GM12878 (cell line): Measurements from ENCODE around the gene CTNNBIP1. TPM values are rescaled to one million over a fixed set of nuclear protein-coding genes. Genes with fewer than 3 reads are reported as not detected.

Experiments used
- ATAC-seq: fragments of 200-7000 bp; cut with Tn5 transposase; 3 replicates; pipeline ENCODE4 v1.9.1; 2020; ENCODE audit warnings: mild to moderate bottlenecking, moderate library complexity
- BruUV-seq: library from RNA; stranded (reverse); fragments of 400-500 nt; replicated peaks from 2 replicates; lab custom pipeline; 2021; lab: Mats Ljungman, UMichigan
- CTCF ChIA-PET: fragments of 300-600 bp; sonication (Branson Sonifier 250); formaldehyde crosslinking; extraction: SDS; loops from one replicate; lab custom pipeline; 2021; ENCODE audit warnings: inconsistent platforms; lab: Yijun Ruan, JAX
- POLR2A ChIA-PET: fragments of 350-600 bp; formaldehyde crosslinking; extraction: SDS; loops from one replicate; lab custom pipeline; 2021; ENCODE audit warnings: inconsistent platforms; lab: Charles Lee
- RAD21 ChIA-PET: fragments of 300-600 bp; sonication (Branson Sonifier 250); formaldehyde crosslinking; loops from one replicate; lab custom pipeline; 2023; ENCODE audit warnings: antibody characterized with exemption; ENCODE audit not compliant: unreplicated experiment; lab: Charles Lee
- SMC1A ChIA-PET: fragments of 300-600 bp; sonication (Branson Sonifier 250); formaldehyde crosslinking; loops from one replicate; lab custom pipeline; 2023; ENCODE audit not compliant: unreplicated experiment, uncharacterized antibody; lab: Charles Lee
- DNase-seq: peaks from one replicate; pipeline ENCODE4 v3.0.0-alpha.2; 2011; ENCODE audit warnings: low read depth, low spot score
- FAIRE-seq: peaks from 3 replicates; lab custom pipeline; 2011; peaks lifted over from hg19 to GRCh38; lab: Jason Lieb, UNC
- H2AFZ ChIP-seq: 2 replicates; pipeline ENCODE4 v1.6.0; 2011; ENCODE audit warnings: low read depth, low read length, control low read depth; ENCODE audit not compliant: control insufficient read depth
- H3K27ac ChIP-seq: 2 replicates; pipeline ENCODE4 v1.5.1; 2011; ENCODE audit warnings: control low read depth; ENCODE audit not compliant: control insufficient read depth, insufficient read depth
- H3K27me3 ChIP-seq, 2 experiments: replicated peaks in 1 of 2; 2 replicates each; pipeline versions ENCODE4 v1.6.0 to v1.6.1; 2011; ENCODE audit warnings: low read length in 1 of 2; ENCODE audit not compliant: control insufficient read depth in 2 of 2, insufficient read depth in 2 of 2
- H3K36me3 ChIP-seq, 2 experiments: 2 replicates each; pipeline ENCODE4 v1.5.1; 2011; ENCODE audit warnings: low read length in 1 of 2; ENCODE audit not compliant: control insufficient read depth in 2 of 2, insufficient read depth in 2 of 2
- H3K4me1 ChIP-seq: 2 replicates; pipeline ENCODE4 v1.6.1; 2011; ENCODE audit warnings: mild to moderate bottlenecking, low read length, moderate library complexity, mixed read lengths; ENCODE audit not compliant: control insufficient read depth, insufficient read depth
- H3K4me2 ChIP-seq: 2 replicates; pipeline ENCODE4 v1.6.0; 2011; ENCODE audit warnings: control low read depth; ENCODE audit not compliant: control insufficient read depth, insufficient read depth
- H3K4me3 ChIP-seq: fragments of 200-600 bp; sonication (generic); 2 replicates; pipeline ENCODE4 v1.5.1; 2016
- H3K79me2 ChIP-seq: 2 replicates; pipeline ENCODE4 v1.6.0; 2011; ENCODE audit warnings: low read length; ENCODE audit not compliant: control insufficient read depth, insufficient read depth
- H3K9ac ChIP-seq: 2 replicates; pipeline ENCODE4 v1.8.0; 2011; ENCODE audit warnings: low read length, control low read depth, mixed read lengths; ENCODE audit not compliant: control insufficient read depth, insufficient read depth
- H3K9me3 ChIP-seq: replicated peaks from 3 replicates; pipeline ENCODE4 v1.5.1; 2011; ENCODE audit warnings: mild to moderate bottlenecking, low read length; ENCODE audit not compliant: control insufficient read depth, insufficient read depth
- H4K20me1 ChIP-seq: 2 replicates; pipeline ENCODE4 v1.6.0; 2011; ENCODE audit not compliant: control insufficient read depth, insufficient read depth
- CHD4 ChIP-seq: fragments of 200-600 bp; sonication (generic); IDR thresholded peaks from 2 replicates; pipeline ENCODE4 v1.6.1; 2016; ENCODE audit warnings: mild to moderate bottlenecking
- HDGF ChIP-seq: fragments of 450-650 bp; IDR thresholded peaks from 2 replicates; pipeline ENCODE4 v1.6.1; 2016; ENCODE audit warnings: antibody characterized with exemption
- IKZF1 ChIP-seq: fragments of 450-650 bp; conservative IDR thresholded peaks from 2 replicates; pipeline ENCODE4 v1.6.1; 2017; ENCODE audit warnings: antibody characterized with exemption, mild to moderate bottlenecking
- MEF2B ChIP-seq: fragments of 450-650 bp; IDR thresholded peaks from 2 replicates; pipeline ENCODE4 v1.6.1; 2018; ENCODE audit warnings: mild to moderate bottlenecking, moderate library complexity; ENCODE audit not compliant: partially characterized antibody, poor library complexity, severe bottlenecking
- TBL1XR1 ChIP-seq: IDR thresholded peaks from 2 replicates; pipeline ENCODE4 v1.6.1; 2012; ENCODE audit warnings: low read depth, low read length, improper control_type of control experiment
- WGBS: methylation state at CpG from one replicate; pipeline ENCODE4 v1.1.6; 2016; ENCODE audit warnings: low lambda C conversion rate; ENCODE audit not compliant: insufficient replicate concordance, insufficient coverage; ENCODE audit errors: missing lambda C conversion rate; 5-methylcytosine and 5-hydroxymethylcytosine counted together
- in situ Hi-C: fragments of 300-500 bp; cut with MboI; formaldehyde crosslinking; loops from 9 replicates; pipeline ENCODE4 v1.14.3; 2018; ENCODE audit warnings: mixed read lengths
- intact Hi-C: fragments of 100-400 bp; cut with micrococcal nuclease; formaldehyde crosslinking; loops from one replicate; pipeline ENCODE4 v1.14.2; 2022; ENCODE audit not compliant: unreplicated experiment
- polyA plus RNA-seq, 11 experiments: library from polyadenylated mRNA; depleted of rRNA in 4 of 11; unstranded in 6 of 11; stranded (reverse) in 5 of 11; fragments of >200 nt; fragmentation: Nextera tagmentation in 4 of 11; fragmentation: Illumina TruSeq in 1 of 11; extraction: Ambion mirVana in 4 of 11; extraction: Trizol in 1 of 11; gene quantifications; 1 replicate in 1 of 11; 2 replicates in 10 of 11; pipeline versions ENCODE4 v1.2.1 to v1.2.3, GENCODE V29; 2011 to 2016; ENCODE audit warnings: inconsistent platforms in 2 of 11, missing spikeins in 2 of 11, low read depth in 1 of 11
- total RNA-seq, 4 experiments: library from RNA; depleted of rRNA in 3 of 4; stranded (reverse); fragments of >200 nt in 3 of 4; fragmentation: Illumina TruSeq in 1 of 4; extraction: Trizol in 1 of 4; gene quantifications; 2 replicates each; pipeline versions ENCODE4 v1.2.1 to v1.2.3, GENCODE V29; 2013 to 2021
- TF ChIP-seq, protein P1 (sequence below): fragments of 450-650 bp; IDR thresholded peaks from 2 replicates; pipeline ENCODE4 v1.6.1; 2014; ENCODE audit warnings: mild to moderate bottlenecking

Gene CTNNBIP1
- total and polyA plus RNA-seq, 10 of the 15 experiments (the other 5 are each of a cell fraction or from before 2014, with no cell fraction given) = 0.42 to 31.8 (median 10.8) TPM

- no peaks in the 10 kb centered on the region for H3K9me3 ChIP-seq
- WGBS = 36% methylated on average over 15 of the region's 15 CpGs
- no peaks in the 10 kb centered on the region for H3K79me2 ChIP-seq
- no TSS peak for BruUV-seq
- TF ChIP-seq TBL1XR1 = no peak
- TF ChIP-seq IKZF1 = no peak
- TF ChIP-seq, protein P1, sequence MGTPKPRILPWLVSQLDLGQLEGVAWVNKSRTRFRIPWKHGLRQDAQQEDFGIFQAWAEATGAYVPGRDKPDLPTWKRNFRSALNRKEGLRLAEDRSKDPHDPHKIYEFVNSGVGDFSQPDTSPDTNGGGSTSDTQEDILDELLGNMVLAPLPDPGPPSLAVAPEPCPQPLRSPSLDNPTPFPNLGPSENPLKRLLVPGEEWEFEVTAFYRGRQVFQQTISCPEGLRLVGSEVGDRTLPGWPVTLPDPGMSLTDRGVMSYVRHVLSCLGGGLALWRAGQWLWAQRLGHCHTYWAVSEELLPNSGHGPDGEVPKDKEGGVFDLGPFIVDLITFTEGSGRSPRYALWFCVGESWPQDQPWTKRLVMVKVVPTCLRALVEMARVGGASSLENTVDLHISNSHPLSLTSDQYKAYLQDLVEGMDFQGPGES = no peak
- no peak for TF ChIP-seq HDGF
- TF ChIP-seq MEF2B = no peak
- TF ChIP-seq, all 136 proteins: peak for 0
- Histone ChIP-seq H3K4me1 (no peaks in the 10 kb centered on the region), H3K9ac (no peak overlapping the region), H2AFZ (no peak overlapping the region), H3K27me3 (no peaks in the 10 kb centered on the region), H3K4me2 (no peak overlapping the region), H3K4me3 (no peak overlapping the region), H4K20me1 (no peaks in the 10 kb centered on the region), H3K36me3 (no peaks in the 10 kb centered on the region), H3K27ac (no peak overlapping the region)
- FAIRE-seq = no peak
- ChIA-PET POLR2A (no interaction called here), RAD21 (no interaction called here), CTCF (interaction anchor here (1.0 kb wide), 1 partner anchor 18 kb away, joined by 3 read pairs; no protein-coding TSS in a partner anchor), SMC1A (no interaction called here)
- ATAC-seq = no peak; the same call in 2 of the 3 replicates
- in situ Hi-C loops (no loop called here), intact Hi-C loops (no loop called here)
- no peak for DNase-seq
These were observed 74.1 kb downstream of the CTNNBIP1 start for GRCh38 chr1:9835758-9836631.

DNA sequence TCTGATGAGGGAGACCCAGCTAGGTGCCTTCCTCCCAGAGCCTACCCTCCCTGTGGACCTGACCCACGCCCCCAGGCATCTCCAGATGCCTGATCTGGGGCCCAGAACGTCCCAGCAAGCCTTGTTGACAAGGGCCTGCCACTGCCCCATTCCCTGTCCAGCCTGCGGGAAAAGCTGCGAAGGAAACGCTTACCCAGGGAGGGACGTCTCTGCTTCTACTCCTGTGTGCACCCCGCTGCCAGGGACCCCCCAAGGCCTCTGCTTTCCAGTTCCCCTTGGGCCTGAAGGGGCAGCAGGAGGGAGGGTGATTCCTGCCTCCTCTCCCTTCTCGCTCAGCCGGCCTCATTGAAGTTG is 74.7 kb downstream of the CTNNBIP1 start:
- ATAC-seq = no peak
- no peak for DNase-seq
- H3K4me2 ChIP-seq = no peak overlapping the region
- no peak for TF ChIP-seq CHD4
- no peaks in the 10 kb centered on the region for H4K20me1 ChIP-seq
- ChIA-PET RAD21 (no interaction called here), CTCF (interaction anchor here (1.0 kb wide), 1 partner anchor 18 kb away, joined by 3 read pairs; no protein-coding TSS in a partner anchor), SMC1A (no interaction called here), POLR2A (interaction anchor here (0.6 kb wide), 1 partner anchor 190 kb away, joined by 8 read pairs; no protein-coding TSS in a partner anchor)
- in situ Hi-C loops = no loop called here
- H3K36me3 ChIP-seq = no peaks in the 10 kb centered on the region
- no peak for FAIRE-seq
- H3K9me3 ChIP-seq = no peaks in the 10 kb centered on the region
- no peaks in the 10 kb centered on the region for H3K27me3 ChIP-seq
- H3K9ac ChIP-seq = no peak overlapping the region
- H3K4me3 ChIP-seq = no peak overlapping the region
- H2AFZ ChIP-seq = no peak overlapping the region
- no peak overlapping the region for H3K27ac ChIP-seq
- no TSS peak for BruUV-seq
- intact Hi-C loops = no loop called here
- no peaks in the 10 kb centered on the region for H3K4me1 ChIP-seq
- 43% methylated on average over 9 of the region's 9 CpGs for WGBS
- H3K79me2 ChIP-seq = no peaks in the 10 kb centered on the region
